ENCODE measurements around the gene GALNS.
"Not testable (repeated sequence)": the region's sequence is repeated elsewhere in the genome, so short reads cannot be mapped to it uniquely, and the experiment has no call there.

The GALNS gene

GRCh38 chr16:88834670-88835069 is 22.1 kb downstream of the GALNS start:
- FAIRE-seq, result no peak

- no peak for FAIRE-seq
Measured at GRCh38 chr16:88833086-88833485, 23.7 kb downstream of the GALNS start.

GRCh38 chr16:88831838-88832237 is 24.9 kb downstream of the GALNS start:
- no peak for FAIRE-seq

- no peak for FAIRE-seq
Measured at GRCh38 chr16:88830783-88831182, 26.0 kb downstream of the GALNS start.

- FAIRE-seq, result no peak
Measured at GRCh38 chr16:88830258-88830657, 26.5 kb downstream of the GALNS start.

GRCh38 chr16:88828711-88829110 is 28.0 kb downstream of the GALNS start:
- FAIRE-seq, result no peak

- no peak for FAIRE-seq
Measured at GRCh38 chr16:88827727-88828126, 29.0 kb downstream of the GALNS start.

GRCh38 chr16:88826070-88826840 is 30.5 kb downstream of the GALNS start:
- no peak for FAIRE-seq

- FAIRE-seq, result no peak
Measured at GRCh38 chr16:88825146-88825545, 31.6 kb downstream of the GALNS start.

- no peak for FAIRE-seq
Measured at GRCh38 chr16:88824256-88825077, 32.3 kb downstream of the GALNS start.

GRCh38 chr16:88823646-88824045 is 33.1 kb downstream of the GALNS start:
- FAIRE-seq, result not testable (repeated sequence)

- FAIRE-seq, result no peak
Measured at GRCh38 chr16:88822281-88823040, 34.3 kb downstream of the GALNS start.

GRCh38 chr16:88821168-88821850 is 35.4 kb downstream of the GALNS start:
- no peak for FAIRE-seq

GRCh38 chr16:88820385-88821025 is 36.2 kb downstream of the GALNS start:
- no peak for FAIRE-seq

GRCh38 chr16:88819126-88819525 is 37.6 kb downstream of the GALNS start:
- no peak for FAIRE-seq

GRCh38 chr16:88818575-88818874 is 38.2 kb downstream of the GALNS start:
- FAIRE-seq, result no peak

- no peak for FAIRE-seq
Measured at GRCh38 chr16:88817785-88818574, 38.8 kb downstream of the GALNS start.

GRCh38 chr16:88816736-88817535 is 39.8 kb downstream of the GALNS start:
- FAIRE-seq, result no peak

GRCh38 chr16:88815901-88816589 is 40.7 kb downstream of the GALNS start:
- FAIRE-seq, result no peak

- no peak for FAIRE-seq
Measured at GRCh38 chr16:88815227-88815626, 41.5 kb downstream of the GALNS start.

Data from islet of Langerhans (tissue), 1 donor.